GM19023 (cell line): Measurements from ENCODE around the gene ZBTB34.

Experiments used
- ATAC-seq: cut with Tn5 transposase; IDR thresholded peaks from one replicate; pipeline ENCODE4 v1.9.1; 2021; ENCODE audit warnings: mild to moderate bottlenecking, moderate library complexity; ENCODE audit not compliant: unreplicated experiment

The ZBTB34 gene

GRCh38 chr9:126842977-126843799 is 17.3 kb upstream of the ZBTB34 start:
- no peak for ATAC-seq

DNA sequence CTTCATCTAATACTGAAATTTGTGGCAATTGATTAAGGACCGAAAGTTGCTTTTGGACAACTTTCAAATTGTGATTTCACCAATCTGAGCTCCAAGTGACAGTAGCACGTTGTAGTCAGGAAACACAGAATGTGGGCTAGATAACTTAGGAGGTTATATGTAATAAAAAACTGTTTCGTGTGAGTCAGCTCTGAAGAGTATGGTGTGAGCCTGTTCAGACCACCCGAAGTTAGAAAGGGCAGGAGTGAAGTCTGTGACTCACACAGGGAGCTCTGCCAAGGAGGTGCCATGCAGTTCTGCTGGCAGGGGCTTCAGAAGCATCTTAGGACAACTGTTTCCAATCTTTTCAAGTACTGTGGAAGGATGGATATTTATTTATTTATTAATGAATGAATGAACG is 16.4 kb upstream of the ZBTB34 start:
- ATAC-seq: no peak

- ATAC-seq: no peak
These were observed 13.4 kb upstream of the ZBTB34 start for GRCh38 chr9:126847051-126847450.

GRCh38 chr9:126849591-126850225 is 10.7 kb upstream of the ZBTB34 start:
- no peak for ATAC-seq

GRCh38 chr9:126851286-126851880 is 9.1 kb upstream of the ZBTB34 start:
- no peak for ATAC-seq

- no peak for ATAC-seq
These were observed 8.3 kb upstream of the ZBTB34 start for GRCh38 chr9:126852086-126852688.

DNA sequence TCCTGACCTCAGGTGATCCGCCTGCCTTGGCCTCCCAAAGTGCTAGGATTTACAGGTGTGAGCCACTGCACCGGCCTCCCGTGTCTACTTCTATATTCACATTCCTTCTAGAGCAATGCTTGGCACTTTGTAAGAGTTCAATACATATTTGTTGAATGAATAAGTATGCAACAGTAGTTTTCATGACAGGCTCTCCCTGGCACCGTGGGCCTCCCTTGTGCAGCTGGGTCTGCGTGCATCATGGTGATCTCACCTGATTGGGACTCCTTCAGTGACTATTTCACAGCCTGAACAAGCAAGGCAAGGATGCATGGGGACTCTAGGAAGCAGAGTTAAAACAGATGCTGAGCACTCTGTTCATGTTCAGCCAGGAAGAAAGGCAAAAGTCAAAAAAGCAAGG is 6.8 kb upstream of the ZBTB34 start:
- ATAC-seq: no peak

- ATAC-seq: no peak
These were observed 5.7 kb upstream of the ZBTB34 start for GRCh38 chr9:126854734-126855133.

DNA sequence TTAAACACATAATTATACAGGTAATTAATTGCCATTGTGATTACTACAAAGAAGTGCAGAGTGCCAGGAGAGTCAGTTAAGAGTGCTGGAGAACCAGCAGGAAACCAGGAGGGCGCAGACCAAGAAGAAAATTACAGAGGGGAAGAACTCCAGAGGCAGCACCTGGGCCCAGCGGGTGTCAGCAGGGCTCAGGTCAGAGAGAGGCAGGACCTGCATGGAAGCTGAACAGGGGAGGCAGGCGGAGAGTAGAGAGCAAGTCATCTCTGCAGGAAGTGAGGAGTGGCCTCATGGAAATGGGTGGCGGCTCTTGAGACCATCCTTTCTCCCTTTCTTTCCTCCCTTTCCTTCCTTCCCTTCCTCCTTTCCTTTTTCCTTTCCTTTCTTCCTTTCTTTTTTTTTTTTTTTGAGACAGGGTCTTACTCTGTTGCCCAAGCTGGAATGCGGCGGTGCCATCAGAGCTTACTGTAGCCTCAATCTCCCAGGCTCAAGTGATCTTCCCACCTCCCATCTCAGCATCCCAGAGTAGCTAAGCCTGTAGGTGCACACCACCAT is 4.0 kb upstream of the ZBTB34 start:
- ATAC-seq: no peak

GRCh38 chr9:126857261-126857960 is 3.0 kb upstream of the ZBTB34 start:
- no peak for ATAC-seq

GRCh38 chr9:126859111-126859510 is 1.3 kb upstream of the ZBTB34 start:
- no peak for ATAC-seq

DNA sequence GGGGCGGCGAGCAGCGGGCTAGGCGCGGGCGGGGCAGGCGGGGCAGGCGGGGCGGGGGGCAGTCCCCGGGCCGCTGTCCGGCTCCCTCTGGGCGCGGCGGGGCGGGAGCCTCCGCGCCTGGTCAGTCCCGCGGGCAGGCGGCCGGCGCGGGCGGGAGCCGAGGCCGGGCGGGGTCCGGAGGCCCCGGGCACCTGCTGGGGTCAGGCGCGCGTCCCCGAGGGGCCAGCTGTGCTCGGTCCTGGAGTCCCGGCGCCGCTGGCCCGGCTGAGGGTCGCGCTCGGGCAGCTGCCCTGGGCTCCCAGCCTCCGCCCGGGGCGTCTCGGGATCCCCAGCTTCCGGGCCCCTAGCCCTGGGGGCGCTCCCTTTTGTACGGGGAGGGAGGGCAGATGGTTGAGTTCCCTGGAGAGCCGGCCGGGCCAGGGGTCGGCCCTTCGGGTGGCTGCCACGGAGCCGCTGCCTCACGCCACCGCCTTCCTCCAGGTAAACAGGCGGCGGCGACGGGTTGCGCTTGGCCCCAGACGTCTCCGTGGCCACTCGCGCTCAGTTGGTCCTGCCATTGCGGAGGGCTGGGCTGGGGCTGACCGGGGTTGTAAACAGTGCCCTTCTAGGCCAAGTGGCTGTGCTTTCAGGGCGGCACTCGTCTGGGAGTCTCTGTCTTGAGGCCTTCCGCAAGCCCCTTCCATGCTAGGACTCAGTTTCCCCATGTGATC is 473 bp downstream of the ZBTB34 start:
- ATAC-seq: peak; percentile 27

DNA sequence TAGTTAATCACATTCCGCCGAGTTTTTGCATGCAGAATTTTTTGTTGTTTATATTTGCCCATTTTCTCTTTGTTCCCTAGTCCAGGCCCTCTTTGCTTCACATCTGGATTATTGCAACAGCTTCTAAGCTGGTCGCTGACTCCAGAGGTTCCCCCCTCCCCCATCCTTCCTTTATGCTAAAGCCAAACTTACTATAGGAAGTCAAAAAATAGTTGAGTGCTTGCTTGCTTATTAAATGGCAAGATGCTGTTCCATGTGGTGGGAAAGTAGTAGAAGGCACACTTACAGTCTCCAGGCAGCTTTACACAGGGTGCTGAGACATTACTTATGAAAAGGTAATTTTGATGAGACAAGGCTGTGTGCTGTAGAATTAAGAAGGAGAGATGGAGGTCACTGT is 1.3 kb downstream of the ZBTB34 start:
- no peak for ATAC-seq

GRCh38 chr9:126862104-126862761 is 1.8 kb downstream of the ZBTB34 start:
- ATAC-seq: no peak

DNA sequence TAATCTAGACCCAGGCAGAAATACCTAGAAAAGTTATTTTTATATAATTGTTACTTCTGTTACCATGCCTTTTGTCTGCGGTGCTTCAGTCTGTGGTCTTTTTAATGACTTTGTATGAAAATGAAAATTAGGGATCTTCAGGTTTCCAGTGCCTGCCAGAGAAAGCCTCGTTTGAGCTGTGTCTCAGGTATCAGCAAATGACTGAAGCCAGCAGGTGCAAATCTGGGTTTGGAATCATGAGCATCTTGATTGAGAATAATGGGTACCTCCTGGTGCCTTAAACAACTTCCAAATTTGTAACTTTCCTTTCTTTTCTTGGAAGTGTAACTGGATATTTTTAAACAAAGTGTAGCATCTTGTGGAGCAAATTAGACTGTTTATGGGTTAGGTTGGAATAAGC is 4.3 kb downstream of the ZBTB34 start:
- no peak for ATAC-seq

- no peak for ATAC-seq
These were observed 8.9 kb downstream of the ZBTB34 start for GRCh38 chr9:126869368-126869767.

DNA sequence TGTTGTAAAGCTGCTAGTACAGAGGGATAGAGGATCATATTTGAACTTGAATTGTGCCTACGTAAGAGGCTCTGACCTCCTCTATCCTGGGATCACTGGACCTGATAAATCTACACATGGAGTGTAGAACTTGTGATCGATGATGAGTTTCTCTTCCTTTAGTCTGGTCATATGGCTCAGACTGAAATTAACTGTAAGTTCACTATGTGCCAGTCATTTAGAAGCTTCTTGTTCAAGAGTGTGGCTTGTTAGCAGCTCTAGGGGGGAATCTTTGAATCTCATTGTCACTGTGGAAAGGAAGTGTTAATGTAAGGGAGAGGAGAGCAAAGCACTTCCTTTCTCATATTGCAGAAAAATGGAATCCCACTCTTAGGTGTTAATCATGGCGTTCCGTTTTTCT is 12.1 kb downstream of the ZBTB34 start:
- no peak for ATAC-seq

DNA sequence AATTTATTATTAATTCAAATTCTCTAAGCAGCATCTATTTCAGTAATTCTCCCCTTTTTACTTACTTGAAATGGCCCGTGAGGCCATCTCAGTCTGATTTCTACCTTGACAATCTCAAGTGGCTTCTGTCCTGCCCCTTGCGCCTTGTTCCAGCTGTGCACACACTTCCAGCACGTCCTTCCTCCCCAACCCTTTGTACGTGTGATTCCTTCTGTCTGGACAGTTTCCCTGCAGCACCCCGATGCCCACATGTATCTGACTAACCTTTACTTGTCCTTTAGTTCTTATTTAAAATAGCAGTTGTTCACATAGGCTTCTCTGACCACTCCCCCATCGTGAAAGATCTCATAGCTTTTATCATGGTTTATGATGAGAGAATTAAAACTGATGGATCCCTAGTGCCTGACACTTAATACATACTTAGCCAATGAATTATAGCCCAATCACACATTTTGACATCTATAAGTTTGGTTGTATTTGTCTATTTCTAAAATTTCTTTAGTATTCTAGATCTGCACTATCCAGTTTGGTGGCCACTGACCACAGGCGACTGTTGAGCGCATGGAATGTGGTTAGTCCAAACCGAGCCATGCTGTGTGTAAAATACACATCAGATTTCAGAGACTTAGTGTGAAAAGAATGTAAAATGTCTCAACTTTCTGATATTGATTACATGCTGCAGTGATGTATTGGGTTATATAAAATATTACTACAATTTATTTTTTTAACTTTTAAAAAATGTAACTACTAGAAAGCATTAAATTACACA is 14.3 kb downstream of the ZBTB34 start:
- no peak for ATAC-seq
